ENCODE measurements around the gene CACNA1G. TPM values are rescaled to one million over a fixed set of nuclear protein-coding genes. Genes with fewer than 3 reads are reported as not detected.
A peak's percentile ranks its signal among the peaks of the same experiment; 100 is the strongest.

Gene CACNA1G
- total RNA-seq, 1 experiment from 2014 or later = not detected

- no TSS peak for BruUV-seq (replicated peaks)
- no peaks in the 10 kb centered on the region for H3K36me3 Mint-ChIP-seq (ENCODE audit: insufficient read depth, unreplicated experiment)
- H3K4me3 Mint-ChIP-seq (ENCODE audit: unreplicated experiment) = peak within 1 kb of the TSS; percentile 67
- TF ChIP-seq CTCF (IDR thresholded peaks at IDR 0.05; ENCODE audit: unreplicated experiment) = no peak
- ChIA-PET CTCF (interaction anchor here (0.6 to 1.3 kb wide), 5 partner anchors 10 to 360 kb away, joined by 3 to 4 read pairs (median 3); no protein-coding TSS in a partner anchor), POLR2A (interaction anchor here (1.6 to 1.8 kb wide), 2 partner anchors 9 to 45 kb away, joined by 4 to 6 read pairs; no protein-coding TSS in a partner anchor)
- H3K27ac Mint-ChIP-seq (ENCODE audit: low read depth, unreplicated experiment) = no peak within 1 kb of the TSS
- peaks cover 25% of the 10 kb centered on the region for H3K4me1 Mint-ChIP-seq (ENCODE audit: insufficient read depth, unreplicated experiment)
- H3K9me3 Mint-ChIP-seq (ENCODE audit: unreplicated experiment) = no peaks in the 10 kb centered on the region
- intact Hi-C loops (cut with micrococcal nuclease) = no loop called here
- DNase-seq (ENCODE audit: unreplicated experiment) = no peak
- H3K27me3 Mint-ChIP-seq (ENCODE audit: insufficient read depth, unreplicated experiment) = no peaks in the 10 kb centered on the region
Measured at GRCh38 chr17:50532452-50533024, 28.0 kb upstream of the CACNA1G start, which contains the start of gene EPN3. TSS of gene EPN3 (plus strand) at chr17:50532735. CDS start at chr17:50536557, 3,822 bp downstream.

- BruUV-seq (replicated peaks) = no TSS peak
- Mint-ChIP-seq H3K4me3 (ENCODE audit: unreplicated experiment) (peak overlapping the region; percentile 67), H3K4me1 (ENCODE audit: insufficient read depth, unreplicated experiment) (peaks cover 25% of the 10 kb centered on the region), H3K27ac (ENCODE audit: low read depth, unreplicated experiment) (no peak overlapping the region), H3K36me3 (ENCODE audit: insufficient read depth, unreplicated experiment) (no peaks in the 10 kb centered on the region), H3K9me3 (ENCODE audit: unreplicated experiment) (no peaks in the 10 kb centered on the region), H3K27me3 (ENCODE audit: insufficient read depth, unreplicated experiment) (no peaks in the 10 kb centered on the region)
- intact Hi-C loops (cut with micrococcal nuclease) = no loop called here
- ChIA-PET POLR2A (interaction anchor here (0.7 to 1.7 kb wide), 6 partner anchors 9 to 136 kb away, joined by 3 to 9 read pairs (median 4); partner anchors contain the start of gene LRRC59), CTCF (interaction anchor here (0.6 to 1.3 kb wide), 5 partner anchors 8 to 45 kb away, joined by 3 to 4 read pairs (median 3); no protein-coding TSS in a partner anchor)
- no peak for DNase-seq (ENCODE audit: unreplicated experiment)
- TF ChIP-seq CTCF (IDR thresholded peaks at IDR 0.05; ENCODE audit: unreplicated experiment) = no peak
Measured at GRCh38 chr17:50533185-50533584, 27.3 kb upstream of the CACNA1G start.

GRCh38 chr17:50533720-50534148 is 26.8 kb upstream of the CACNA1G start:
- Mint-ChIP-seq H3K27me3 (ENCODE audit: insufficient read depth, unreplicated experiment) (no peaks in the 10 kb centered on the region), H3K4me1 (ENCODE audit: insufficient read depth, unreplicated experiment) (peaks cover 25% of the 10 kb centered on the region), H3K9me3 (ENCODE audit: unreplicated experiment) (no peaks in the 10 kb centered on the region), H3K4me3 (ENCODE audit: unreplicated experiment) (peak overlapping the region; percentile 67), H3K36me3 (ENCODE audit: insufficient read depth, unreplicated experiment) (no peaks in the 10 kb centered on the region), H3K27ac (ENCODE audit: low read depth, unreplicated experiment) (no peak overlapping the region)
- POLR2A ChIA-PET = interaction anchor here (0.7 to 1.7 kb wide), 6 partner anchors 8 to 136 kb away, joined by 3 to 9 read pairs (median 4); partner anchors contain the start of gene LRRC59
- no TSS peak for BruUV-seq (replicated peaks)
- TF ChIP-seq CTCF (IDR thresholded peaks at IDR 0.05; ENCODE audit: unreplicated experiment) = no peak
- CTCF ChIA-PET = interaction anchor here (0.6 to 1.3 kb wide), 6 partner anchors 8 to 184 kb away, joined by 3 to 4 read pairs (median 3); no protein-coding TSS in a partner anchor
- intact Hi-C loops (cut with micrococcal nuclease) = no loop called here
- DNase-seq (ENCODE audit: unreplicated experiment) = no peak

GRCh38 chr17:50534222-50534978 is 26.1 kb upstream of the CACNA1G start:
- POLR2A ChIA-PET = interaction anchor here (1.0 to 1.7 kb wide), 6 partner anchors 7 to 137 kb away, joined by 4 to 9 read pairs (median 5); partner anchors contain the start of gene LRRC59
- H3K27ac Mint-ChIP-seq (ENCODE audit: low read depth, unreplicated experiment) = no peak overlapping the region
- H3K36me3 Mint-ChIP-seq (ENCODE audit: insufficient read depth, unreplicated experiment) = no peaks in the 10 kb centered on the region
- TF ChIP-seq CTCF (IDR thresholded peaks at IDR 0.05; ENCODE audit: unreplicated experiment) = peak; percentile 29
- BruUV-seq (replicated peaks) = no TSS peak
- peak overlapping the region; percentile 67 for H3K4me3 Mint-ChIP-seq (ENCODE audit: unreplicated experiment)
- peak; percentile 69 for DNase-seq (ENCODE audit: unreplicated experiment)
- CTCF ChIA-PET = interaction anchor here (0.7 to 0.9 kb wide), 3 partner anchors 46 to 184 kb away, joined by 3 read pairs; no protein-coding TSS in a partner anchor
- intact Hi-C loops (cut with micrococcal nuclease) = no loop called here
- peaks cover 30% of the 10 kb centered on the region for H3K4me1 Mint-ChIP-seq (ENCODE audit: insufficient read depth, unreplicated experiment)
- no peaks in the 10 kb centered on the region for H3K9me3 Mint-ChIP-seq (ENCODE audit: unreplicated experiment)
- H3K27me3 Mint-ChIP-seq (ENCODE audit: insufficient read depth, unreplicated experiment) = no peaks in the 10 kb centered on the region

Measured in MCF 10A (cell line).